ENCODE results near the gene NFAM1. TPM values are rescaled to one million over a fixed set of nuclear protein-coding genes. Genes with fewer than 3 reads are reported as not detected.

Gene NFAM1
- total and polyA plus RNA-seq, 2 donors (not counting 3 experiments of a cell fraction or from before 2014, with no cell fraction given): not detected

DNA sequence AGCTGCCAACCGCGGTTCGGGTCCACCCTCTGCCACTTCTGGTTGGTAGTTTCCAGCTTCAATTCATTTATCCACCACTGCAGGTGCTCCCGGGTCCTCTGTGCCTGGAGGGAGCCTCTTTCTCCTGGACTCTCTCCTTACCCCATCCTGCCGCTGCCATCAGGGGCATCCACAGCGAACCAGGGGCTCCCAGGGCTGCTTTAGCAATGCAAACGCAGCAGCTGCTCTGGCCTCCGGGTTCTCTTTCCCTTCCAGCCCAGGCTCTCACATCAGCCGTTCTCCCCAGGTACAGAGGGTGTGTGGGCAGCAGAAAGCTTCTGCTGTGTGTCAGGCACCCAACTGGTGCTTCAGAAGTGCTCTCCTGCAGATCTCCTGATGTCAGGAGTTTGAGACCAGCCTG lies 27.9 kb downstream of the NFAM1 start:
- H3K4me3 ChIP-seq (replicated peaks in 1 of 3; ENCODE audit: insufficient read depth in 1 of 3, low read depth in 1 of 3, low read length in 3 of 3): no peak overlapping the region
- no peaks in the 10 kb centered on the region for H3K4me1 ChIP-seq (ENCODE audit: control insufficient read depth, extremely low read depth, insufficient read depth, low read length)
- H3K9ac ChIP-seq (replicated peaks; ENCODE audit: extremely low read depth, insufficient read depth, low read length): no peak overlapping the region
- no peak overlapping the region for H2AFZ ChIP-seq (ENCODE audit: low read depth, low read length)
- no peaks in the 10 kb centered on the region for H3K27me3 ChIP-seq (ENCODE audit: control insufficient read depth in 2 of 2, insufficient read depth in 2 of 2, low read length in 2 of 2)
- no peaks in the 10 kb centered on the region for H3K9me1 ChIP-seq (replicated peaks; ENCODE audit: control insufficient read depth, extremely low read depth, insufficient read depth, low read length)
- FAIRE-seq (no peak), DNase-seq (ENCODE audit: low read depth, low spot score) (no peak)
- POLR2A ChIA-PET: no interaction called here
- no peak overlapping the region for H3K27ac ChIP-seq (ENCODE audit: insufficient read depth, low read depth, low read length)
- H3K4me2 ChIP-seq (ENCODE audit: insufficient read depth, low read length): no peak overlapping the region
- intact Hi-C loops (cut with micrococcal nuclease) (no loop called here), dilution Hi-C loops (cut with MboI; ENCODE audit: extremely low pct_ligation_motif_present, low sequenced_read_pairs) (no loop called here)
- H4K20me1 ChIP-seq (replicated peaks; ENCODE audit: control insufficient read depth, extremely low read depth, insufficient read depth, low read length): no peaks in the 10 kb centered on the region
- H3K36me3 ChIP-seq (ENCODE audit: control insufficient read depth in 2 of 2, extremely low read depth in 1 of 2, insufficient read depth in 2 of 2, low read length in 2 of 2): no peaks in the 10 kb centered on the region
- no peaks in the 10 kb centered on the region for H3K9me3 ChIP-seq (replicated peaks; ENCODE audit: control insufficient read depth, insufficient read depth, low read length)
- H3K79me2 ChIP-seq (ENCODE audit: control insufficient read depth, insufficient read depth, low read length): no peaks in the 10 kb centered on the region
- CTCF ChIA-PET: interaction anchor here (1.0 kb wide), 1 partner anchor 32 kb away, joined by 3 read pairs; no protein-coding TSS in a partner anchor
- no TSS peak for BruUV-seq (replicated peaks)
- TF ChIP-seq, protein P1, sequence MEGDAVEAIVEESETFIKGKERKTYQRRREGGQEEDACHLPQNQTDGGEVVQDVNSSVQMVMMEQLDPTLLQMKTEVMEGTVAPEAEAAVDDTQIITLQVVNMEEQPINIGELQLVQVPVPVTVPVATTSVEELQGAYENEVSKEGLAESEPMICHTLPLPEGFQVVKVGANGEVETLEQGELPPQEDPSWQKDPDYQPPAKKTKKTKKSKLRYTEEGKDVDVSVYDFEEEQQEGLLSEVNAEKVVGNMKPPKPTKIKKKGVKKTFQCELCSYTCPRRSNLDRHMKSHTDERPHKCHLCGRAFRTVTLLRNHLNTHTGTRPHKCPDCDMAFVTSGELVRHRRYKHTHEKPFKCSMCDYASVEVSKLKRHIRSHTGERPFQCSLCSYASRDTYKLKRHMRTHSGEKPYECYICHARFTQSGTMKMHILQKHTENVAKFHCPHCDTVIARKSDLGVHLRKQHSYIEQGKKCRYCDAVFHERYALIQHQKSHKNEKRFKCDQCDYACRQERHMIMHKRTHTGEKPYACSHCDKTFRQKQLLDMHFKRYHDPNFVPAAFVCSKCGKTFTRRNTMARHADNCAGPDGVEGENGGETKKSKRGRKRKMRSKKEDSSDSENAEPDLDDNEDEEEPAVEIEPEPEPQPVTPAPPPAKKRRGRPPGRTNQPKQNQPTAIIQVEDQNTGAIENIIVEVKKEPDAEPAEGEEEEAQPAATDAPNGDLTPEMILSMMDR (IDR thresholded peaks at IDR 0.05; ENCODE audit: extremely low read depth in 1 of 2, insufficient read depth in 1 of 2, low read depth in 1 of 2, low read length in 2 of 2): no peak
- no peak for TF ChIP-seq JUN (IDR thresholded peaks at IDR 0.05; ENCODE audit: borderline replicate concordance, insufficient read depth, insufficient read length, low read depth)
- no peak for TF ChIP-seq GATA2 (IDR thresholded peaks at IDR 0.05; ENCODE audit: insufficient read depth, insufficient read length, low read depth, low read length)
- no peak for TF ChIP-seq POLR2AphosphoS5 (IDR thresholded peaks at IDR 0.05; ENCODE audit: insufficient read depth, low read depth, low read length)
- TF ChIP-seq EZH2 (IDR thresholded peaks at IDR 0.05; ENCODE audit: borderline replicate concordance, low read depth, low read length, severe bottlenecking): no peak
- TF ChIP-seq POLR2A (IDR thresholded peaks at IDR 0.05; ENCODE audit: low read depth, low read length): no peak
- TF ChIP-seq FOS (IDR thresholded peaks at IDR 0.05; ENCODE audit: borderline replicate concordance, insufficient read depth, low read length): no peak
- TF ChIP-seq MYC (IDR thresholded peaks at IDR 0.05; ENCODE audit: low read depth, low read length): no peak
- no peak for TF ChIP-seq MAX (IDR thresholded peaks at IDR 0.05; ENCODE audit: insufficient read depth, insufficient read length)

Measured in endothelial cell of umbilical vein (primary cell).